H54 (cell line): Measurements from ENCODE around the gene INVS.

Source experiments
- DNase-seq: peaks from one replicate; pipeline ENCODE4 v3.0.0; 2011; ENCODE audit warnings: low spot score, mixed read lengths; ENCODE audit not compliant: insufficient read length
- FAIRE-seq: peaks from 3 replicates; lab custom pipeline; 2011; peaks lifted over from hg19 to GRCh38; lab: Jason Lieb, UNC
- POLR2A ChIP-seq: IDR thresholded peaks from 2 replicates; pipeline ENCODE4 v1.6.1; 2011; ENCODE audit warnings: low read depth, mild to moderate bottlenecking, low read length

The INVS gene

DNA sequence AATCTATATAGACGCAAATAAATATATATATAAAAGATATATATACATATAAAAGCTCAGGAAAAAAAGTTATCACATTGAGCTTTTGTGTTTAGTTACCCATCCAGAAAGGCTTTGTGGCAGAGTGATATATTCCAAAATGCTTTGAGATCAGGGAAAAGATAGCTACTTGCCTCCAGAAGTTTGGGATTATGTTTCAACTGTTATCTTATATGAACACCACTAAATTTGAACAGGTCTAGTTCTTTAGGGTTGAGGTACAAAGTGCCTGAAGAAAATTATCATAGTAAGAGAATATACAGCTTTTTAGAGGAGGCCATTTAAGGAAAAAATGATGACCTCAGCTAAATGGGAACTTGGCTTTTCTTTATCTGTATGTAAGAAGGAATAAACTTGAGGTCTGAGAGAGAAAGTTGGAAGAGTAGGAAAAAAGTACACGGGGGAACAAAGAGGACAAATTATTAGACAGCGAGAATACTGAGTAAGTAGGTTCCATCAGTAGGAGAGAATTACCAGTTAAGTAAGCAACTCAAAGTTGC, 2.6 kb upstream of the INVS start:
- FAIRE-seq (no peak), DNase-seq (no peak)
- no peak for TF ChIP-seq POLR2A

DNA sequence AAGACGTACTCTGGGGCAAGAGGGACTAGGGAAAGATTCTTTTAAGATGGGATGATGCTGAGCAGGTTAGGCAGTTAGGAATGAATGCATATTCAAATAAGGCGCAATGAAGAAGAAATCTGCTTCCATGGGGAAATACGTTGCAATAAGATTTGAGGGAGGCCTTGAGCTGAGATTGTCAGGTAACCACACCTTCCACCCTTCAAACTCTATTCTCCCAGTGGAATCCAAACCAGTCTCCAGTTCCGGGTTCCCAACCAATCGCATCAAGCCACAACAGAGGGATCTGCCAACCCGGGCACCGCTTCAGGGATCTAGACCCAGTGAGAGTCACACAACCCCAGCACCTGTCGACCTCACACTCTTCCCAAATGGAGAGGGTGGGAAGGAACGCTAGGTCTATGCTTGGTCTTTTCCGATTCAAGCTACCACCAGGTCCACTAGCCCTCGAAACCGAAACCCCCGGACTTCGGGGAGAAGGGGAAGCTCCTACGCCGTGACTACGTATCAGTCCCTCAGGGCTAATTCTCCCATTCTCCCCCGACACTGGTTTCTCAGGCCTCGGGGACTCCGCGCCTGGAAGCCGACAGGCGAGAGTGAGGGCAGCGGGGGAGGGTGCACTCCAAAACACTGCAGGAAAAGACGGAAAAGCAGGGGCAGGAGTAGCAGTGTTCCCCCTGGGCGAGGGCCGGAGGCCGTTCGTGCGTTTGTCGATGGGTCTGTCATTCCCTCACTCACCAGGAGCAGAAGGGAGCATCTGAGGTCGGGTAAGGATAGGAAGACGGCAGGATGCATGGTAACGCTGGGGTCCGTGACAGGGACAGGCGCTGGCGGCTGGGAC, 777 bp upstream of the INVS start:
- DNase-seq = peak; percentile 38
- peak; percentile 92 for FAIRE-seq
- no peak; the same call in 1 of the 2 replicates for TF ChIP-seq POLR2A

DNA sequence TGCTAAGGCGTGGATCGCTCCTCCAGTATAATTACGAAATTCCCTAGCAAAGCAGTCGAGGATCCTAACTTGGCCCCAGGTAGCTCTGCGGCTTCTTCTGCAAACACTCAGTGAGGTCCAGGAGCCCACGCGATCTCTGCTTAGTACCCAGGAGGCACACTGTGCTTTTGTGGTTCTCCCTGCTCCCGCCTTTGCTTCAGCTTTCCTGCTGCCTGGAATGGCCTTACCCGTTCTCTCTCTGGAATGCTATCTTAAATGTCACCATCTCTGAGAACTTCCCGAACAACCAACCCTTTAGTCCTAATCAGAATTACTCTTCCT, 639 bp downstream of the INVS start:
- peak; percentile 61 for FAIRE-seq
- DNase-seq = no peak
- TF ChIP-seq POLR2A = no peak

DNA sequence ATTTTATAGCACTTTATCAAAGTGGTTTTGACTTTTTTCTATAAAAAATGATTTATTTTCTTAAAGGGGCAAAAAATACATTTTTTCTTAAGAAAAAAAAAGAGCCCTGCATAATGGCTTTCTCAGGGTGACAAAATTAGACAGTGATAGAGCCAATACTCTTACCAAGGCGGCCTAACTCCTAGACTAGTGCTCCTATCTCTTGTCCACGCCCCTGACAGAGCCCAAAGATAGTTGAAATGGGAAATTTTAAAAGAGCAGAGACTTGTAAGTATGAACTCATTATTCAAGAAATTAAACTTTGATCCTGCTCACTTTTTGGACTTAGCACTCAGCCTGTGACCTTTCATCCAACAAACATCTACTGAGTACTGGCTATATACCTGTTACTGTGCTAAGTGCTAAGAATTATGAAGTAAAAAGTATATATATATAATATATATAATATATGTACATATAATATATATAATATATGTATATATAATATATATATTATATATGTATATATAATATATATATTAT, 1.2 kb downstream of the INVS start:
- no peak for DNase-seq
- no peak for TF ChIP-seq POLR2A
- no peak for FAIRE-seq

DNA sequence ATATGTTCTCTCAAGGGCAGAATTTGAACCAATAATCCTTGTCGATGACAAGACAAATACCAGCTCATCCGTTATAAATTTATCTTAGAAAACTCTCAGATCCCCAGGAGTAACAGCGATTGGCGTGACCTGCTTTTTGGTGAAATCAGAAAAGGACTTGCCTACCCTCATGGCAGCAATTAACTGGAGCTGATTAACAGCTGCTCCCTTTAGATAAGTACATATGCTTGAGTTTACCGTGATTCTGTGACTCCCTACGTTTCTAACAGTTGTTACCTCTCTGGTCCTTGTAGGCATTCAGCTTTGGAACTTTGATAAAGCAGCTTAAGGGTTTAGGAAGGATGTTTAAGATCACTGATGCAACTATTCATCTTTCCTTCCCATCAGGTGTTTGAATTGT, 2.6 kb downstream of the INVS start:
- DNase-seq (no peak), FAIRE-seq (no peak)

DNA sequence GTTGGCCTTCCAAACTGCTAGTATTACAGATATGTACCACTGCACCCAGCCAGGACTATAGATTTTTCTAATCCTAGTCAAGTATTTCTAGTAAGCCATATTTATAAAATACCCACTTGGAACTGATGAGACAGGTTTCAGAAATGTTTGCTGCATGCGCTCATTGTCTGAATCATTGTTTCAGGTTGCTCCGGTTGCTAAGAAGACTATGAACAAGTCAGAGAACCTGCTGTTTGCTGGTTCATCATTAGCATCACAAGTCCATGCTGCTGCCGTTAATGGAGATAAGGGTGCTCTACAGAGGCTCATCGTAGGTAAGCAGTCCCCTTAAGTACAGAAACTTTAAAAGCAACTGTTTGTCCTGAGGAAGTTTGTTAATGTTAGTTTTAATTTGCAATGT, 5.3 kb downstream of the INVS start:
- DNase-seq = peak; percentile 35
- no peak for TF ChIP-seq POLR2A
- peak; percentile 92 for FAIRE-seq

More for the DNA sequence above, 2.6 kb downstream of the INVS start:
- no peak for TF ChIP-seq POLR2A

DNA sequence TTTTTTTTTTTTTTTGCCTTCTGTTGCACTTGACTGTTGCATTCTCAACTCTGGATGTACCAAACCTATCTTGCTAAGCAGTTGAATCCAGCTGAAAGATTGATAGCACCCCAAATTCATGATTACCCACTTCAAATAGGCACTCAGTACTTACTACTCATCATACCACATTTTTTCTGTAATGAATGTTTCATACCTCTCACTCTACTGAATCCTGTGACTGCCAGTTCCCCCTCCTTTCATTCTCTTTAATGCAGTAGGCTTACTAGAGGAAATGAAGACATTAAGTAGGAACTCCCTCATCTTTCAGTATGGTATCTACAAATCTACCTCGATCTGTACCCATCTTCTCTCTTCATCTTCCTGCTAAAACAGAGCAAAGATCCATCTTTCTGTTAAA, 6.8 kb downstream of the INVS start:
- no peak for DNase-seq
- FAIRE-seq = peak; percentile 73
- TF ChIP-seq POLR2A = no peak

DNA sequence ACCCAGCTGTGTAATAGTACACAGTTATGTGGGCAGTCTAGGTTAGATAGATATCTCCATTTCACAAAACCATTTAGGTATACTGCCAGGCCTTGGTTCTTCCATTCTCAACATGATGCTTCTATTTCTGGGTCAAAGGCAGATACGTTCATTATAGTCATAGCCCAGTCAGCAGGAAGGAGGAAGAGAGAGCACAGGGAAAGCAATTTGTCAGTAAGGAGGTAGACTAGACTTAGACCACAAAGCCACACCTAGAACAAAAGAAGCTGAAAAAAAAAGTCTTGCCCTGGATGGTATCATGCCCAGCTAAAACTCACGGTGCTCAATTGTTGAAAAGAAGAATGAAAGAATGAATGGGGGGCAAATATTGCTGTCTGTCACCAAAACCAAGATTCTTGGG, 7.6 kb downstream of the INVS start:
- no peak for TF ChIP-seq POLR2A
- FAIRE-seq (peak; percentile 11), DNase-seq (no peak)

DNA sequence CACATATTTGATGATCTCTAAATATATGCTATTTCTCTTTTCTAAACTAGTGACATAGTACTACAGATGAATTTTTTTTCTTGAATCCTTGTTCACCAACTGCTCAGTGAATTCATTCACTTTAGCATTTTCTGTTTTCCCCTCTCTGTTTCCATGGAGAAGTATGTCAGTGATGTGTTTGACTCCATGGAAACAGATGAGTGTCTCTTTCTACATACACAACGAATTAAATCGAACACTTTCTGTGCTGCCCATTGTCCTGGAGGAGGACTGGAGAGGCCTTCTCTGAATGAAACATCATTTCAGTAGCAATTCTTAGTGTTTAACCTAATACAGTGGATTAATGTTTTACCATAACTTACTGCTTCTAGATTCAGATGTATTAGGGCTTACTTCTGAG, 9.5 kb downstream of the INVS start:
- FAIRE-seq = peak; percentile 81
- no peak for TF ChIP-seq POLR2A
- no peak for DNase-seq

DNA sequence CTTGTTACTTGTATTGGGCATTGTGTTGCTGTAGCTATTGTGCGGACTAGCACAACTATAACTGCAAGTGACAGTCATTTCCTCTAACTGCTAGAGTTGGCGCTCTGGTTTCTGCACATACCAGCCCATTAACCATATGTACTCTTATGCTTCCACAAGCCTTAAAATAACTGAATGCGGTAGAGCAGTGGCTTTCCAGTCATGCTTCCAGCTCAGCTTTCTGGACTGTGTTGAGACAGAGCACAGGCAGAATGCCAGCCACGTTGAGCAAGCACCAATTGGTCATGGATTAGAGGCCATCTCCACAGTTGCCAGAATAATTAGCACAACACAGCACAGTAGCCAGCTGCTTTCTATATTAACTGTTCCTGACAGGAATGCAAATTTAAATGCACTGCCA, 12.2 kb downstream of the INVS start:
- peak; percentile 65 for DNase-seq
- no peak for TF ChIP-seq POLR2A
- FAIRE-seq = peak; percentile 100

DNA sequence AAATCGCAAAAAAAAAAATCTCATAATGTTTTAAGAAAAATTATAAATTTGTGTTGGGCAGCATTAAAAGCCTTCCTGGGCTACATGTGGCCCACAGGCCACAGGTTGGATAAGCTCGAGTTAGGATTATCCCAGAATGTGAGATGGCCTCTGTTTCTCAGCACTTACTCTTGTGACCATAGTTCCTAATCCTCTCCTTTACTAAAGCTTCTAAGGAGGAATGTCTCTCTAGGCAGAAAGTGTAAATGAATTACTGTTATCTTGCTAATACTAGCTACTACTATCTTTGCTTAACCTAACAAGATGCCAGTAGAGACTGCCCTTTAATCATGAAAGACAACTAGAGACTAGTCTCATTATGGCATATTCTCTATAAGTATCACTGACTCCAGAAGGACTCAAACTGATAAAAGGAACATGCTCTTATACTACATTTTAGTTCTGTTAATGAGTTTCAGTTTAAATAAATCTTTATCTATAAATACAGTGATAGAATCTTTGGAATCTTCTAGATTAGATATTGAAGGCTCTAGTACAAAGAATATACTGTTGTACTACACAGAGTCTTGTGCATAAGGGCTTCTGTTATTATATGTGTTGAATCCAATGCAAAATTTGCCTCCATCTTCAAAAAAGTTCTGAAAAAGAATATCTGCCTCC, 13.8 kb downstream of the INVS start:
- FAIRE-seq (peak; percentile 93), DNase-seq (no peak)
- no peak for TF ChIP-seq POLR2A

DNA sequence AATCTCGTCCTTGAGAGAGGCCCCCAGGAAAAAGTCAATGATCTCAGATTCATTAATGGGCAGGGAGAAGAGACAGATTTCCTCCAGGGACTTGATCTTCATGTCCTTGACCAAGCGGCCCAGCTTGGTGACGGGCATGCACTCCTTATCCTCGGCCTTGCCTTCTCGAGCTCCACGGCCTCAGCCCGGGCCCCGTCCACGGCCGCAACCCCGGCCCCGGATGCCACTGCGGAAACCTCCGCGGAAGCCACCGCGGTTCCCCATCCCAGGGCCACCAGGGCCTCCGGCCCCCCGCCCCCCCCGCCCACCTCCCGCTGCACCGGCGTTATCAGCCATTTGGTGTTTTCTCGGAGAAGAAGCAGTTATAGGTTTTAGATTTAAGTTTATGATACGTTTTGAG, 18.3 kb downstream of the INVS start:
- no peak for TF ChIP-seq POLR2A
- no peak for DNase-seq
- no peak for FAIRE-seq

DNA sequence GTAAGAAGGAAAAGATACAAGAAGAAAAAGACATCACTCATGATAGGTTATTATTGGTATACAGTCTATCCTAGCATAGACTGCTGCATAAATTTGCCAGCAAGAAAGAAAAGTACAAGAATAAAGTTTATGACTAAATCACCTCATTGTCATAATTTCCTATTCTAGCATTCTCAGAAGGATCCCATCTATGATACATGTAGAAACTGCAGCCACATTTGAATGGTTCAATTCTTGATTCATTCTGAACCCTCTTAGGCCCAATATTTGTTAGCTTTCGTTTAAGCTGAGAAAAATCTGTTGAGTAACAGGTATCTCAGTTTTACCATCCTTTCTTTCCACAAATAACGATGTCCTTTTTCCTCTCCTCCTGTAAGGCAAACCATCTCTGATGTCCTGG, 21.2 kb downstream of the INVS start:
- FAIRE-seq (no peak), DNase-seq (no peak)
- TF ChIP-seq POLR2A = no peak

DNA sequence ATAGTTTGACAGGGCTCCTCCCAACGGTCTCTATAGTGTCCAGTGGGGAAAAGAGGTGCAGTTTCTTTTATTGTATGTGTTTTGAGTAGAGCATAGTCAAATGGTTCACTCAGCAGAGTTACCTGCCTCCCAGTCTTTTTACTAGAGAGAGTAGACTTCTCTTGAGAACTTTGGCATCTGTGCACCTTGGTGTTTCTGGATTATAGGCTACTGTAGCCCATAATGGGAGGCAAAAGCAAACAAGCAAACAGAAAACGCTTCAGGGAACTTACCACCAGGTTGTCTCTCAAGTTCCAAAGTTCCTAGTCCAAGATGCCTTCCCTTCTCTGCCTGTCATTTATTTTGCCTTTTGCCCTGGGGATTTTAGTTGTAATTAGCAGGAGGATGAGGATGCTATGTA, 26.2 kb downstream of the INVS start:
- TF ChIP-seq POLR2A = no peak
- FAIRE-seq (peak; percentile 15), DNase-seq (no peak)
